Activated naive CD8-positive, alpha-beta T cell treated with anti-CD3 and anti-CD28 coated beads, Interleukin-2, amount 50 U/mL, for 16 hours (primary cell): ENCODE measurements around the gene CACNB2.
"Not testable (repeated sequence)": the region's sequence is repeated elsewhere in the genome, so short reads cannot be mapped to it uniquely, and the experiment has no call there.

Experiments used
- DNase-seq: peaks from one replicate; pipeline ENCODE4 v3.0.0-alpha.2; 2020; ENCODE audit warnings: low read depth, low spot score

The CACNB2 gene

GRCh38 chr10:18144928-18145327 is 4.7 kb downstream of the CACNB2 start:
- DNase-seq: no peak

GRCh38 chr10:18145652-18146051 is 5.4 kb downstream of the CACNB2 start:
- no peak for DNase-seq

GRCh38 chr10:18149196-18149800 is 9.1 kb downstream of the CACNB2 start:
- DNase-seq: no peak

GRCh38 chr10:18151356-18151890 is 11.2 kb downstream of the CACNB2 start:
- DNase-seq: no peak

GRCh38 chr10:18153381-18153780 is 13.2 kb downstream of the CACNB2 start:
- not testable (repeated sequence) for DNase-seq

- no peak for DNase-seq
Observed at GRCh38 chr10:18155321-18155720, 15.1 kb downstream of the CACNB2 start.

- not testable (repeated sequence) for DNase-seq
Observed at GRCh38 chr10:18156797-18157196, 16.6 kb downstream of the CACNB2 start.

GRCh38 chr10:18157881-18158280 is 17.7 kb downstream of the CACNB2 start:
- DNase-seq: no peak

GRCh38 chr10:18158773-18159265 is 18.6 kb downstream of the CACNB2 start:
- DNase-seq: no peak

GRCh38 chr10:18159557-18159956 is 19.3 kb downstream of the CACNB2 start:
- no peak for DNase-seq

- no peak for DNase-seq
Observed at GRCh38 chr10:18162021-18162627, 21.9 kb downstream of the CACNB2 start.

- no peak for DNase-seq
Observed at GRCh38 chr10:18164093-18164492, 23.9 kb downstream of the CACNB2 start.

- DNase-seq: no peak
Observed at GRCh38 chr10:18164748-18165361, 24.6 kb downstream of the CACNB2 start.

- DNase-seq: no peak
Observed at GRCh38 chr10:18178854-18179483, 38.7 kb downstream of the CACNB2 start.

- no peak for DNase-seq
Observed at GRCh38 chr10:18179891-18180290, 39.7 kb downstream of the CACNB2 start.

- DNase-seq: not testable (repeated sequence)
Observed at GRCh38 chr10:18181382-18181781, 41.2 kb downstream of the CACNB2 start.

- no peak for DNase-seq
Observed at GRCh38 chr10:18185621-18186020, 45.4 kb downstream of the CACNB2 start.

- DNase-seq: no peak
Observed at GRCh38 chr10:18190840-18191239, 50.6 kb downstream of the CACNB2 start.

- DNase-seq: no peak
Observed at GRCh38 chr10:18194634-18195033, 54.4 kb downstream of the CACNB2 start.

- DNase-seq: no peak
Observed at GRCh38 chr10:18195060-18195799, 55.0 kb downstream of the CACNB2 start.

GRCh38 chr10:18196806-18197550 is 56.8 kb downstream of the CACNB2 start:
- no peak for DNase-seq
